WTC11 (cell line): ENCODE measurements around the gene PHF12. TPM values are rescaled to one million over a fixed set of nuclear protein-coding genes. Genes with fewer than 3 reads are reported as not detected.

Experiments used
- ATAC-seq: fragments of 200-7000 bp; cut with Tn5 transposase; 2 replicates; pipeline ENCODE4 v1.10.0; 2021; ENCODE audit warnings: mild to moderate bottlenecking, moderate library complexity
- CTCF ChIA-PET: fragments of 300-600 bp; sonication (Branson Sonifier 250); formaldehyde crosslinking; loops from one replicate; lab custom pipeline; 2021; ENCODE audit warnings: antibody characterized with exemption; lab: Charles Lee
- POLR2A ChIA-PET: fragments of 350-600 bp; sonication (Branson Sonifier 250); formaldehyde crosslinking; loops from one replicate; lab custom pipeline; 2021; ENCODE audit warnings: antibody characterized with exemption; lab: Charles Lee
- DNase-seq: peaks from one replicate; pipeline ENCODE4 v3.0.0; 2021; ENCODE audit warnings: low spot score
- H3K27ac Mint-ChIP-seq: 2 replicates; pipeline ENCODE4 v1.8.0; 2021; ENCODE audit warnings: mixed read lengths
- H3K27me3 Mint-ChIP-seq: 2 replicates; pipeline ENCODE4 v1.8.0; 2021; ENCODE audit warnings: low read depth, mild to moderate bottlenecking, moderate library complexity, mixed read lengths
- H3K36me3 Mint-ChIP-seq: 2 replicates; pipeline ENCODE4 v1.8.0; 2021; ENCODE audit warnings: mixed read lengths
- H3K4me1 Mint-ChIP-seq: 2 replicates; pipeline ENCODE4 v1.8.0; 2022; ENCODE audit warnings: mixed read lengths
- H3K4me3 Mint-ChIP-seq: 2 replicates; pipeline ENCODE4 v1.8.0; 2021; ENCODE audit warnings: mild to moderate bottlenecking, moderate library complexity, mixed read lengths
- H3K9me3 Mint-ChIP-seq: 2 replicates; pipeline ENCODE4 v1.8.0; 2021; ENCODE audit warnings: mixed read lengths
- AFF4 ChIP-seq: sonication (generic); formaldehyde crosslinking; IDR thresholded peaks from 2 replicates; pipeline ENCODE4 v1.8.1; 2023; ENCODE audit warnings: mild to moderate bottlenecking, missing genetic modification reagents, borderline replicate concordance
- ATF2 ChIP-seq: sonication (generic); formaldehyde crosslinking; IDR thresholded peaks from 2 replicates; pipeline ENCODE4 v1.8.1; 2022; ENCODE audit warnings: low read depth, missing genetic modification reagents, borderline replicate concordance
- E2F4 ChIP-seq: sonication (generic); formaldehyde crosslinking; IDR thresholded peaks from 2 replicates; pipeline ENCODE4 v1.8.1; 2022; ENCODE audit warnings: low read depth, mild to moderate bottlenecking, moderate library complexity, missing genetic modification reagents, borderline replicate concordance
- ESRRA ChIP-seq: sonication (generic); formaldehyde crosslinking; IDR thresholded peaks from 2 replicates; pipeline ENCODE4 v1.8.1; 2022; ENCODE audit warnings: mild to moderate bottlenecking, missing genetic modification reagents, borderline replicate concordance
- FOXK1 ChIP-seq: sonication (generic); formaldehyde crosslinking; IDR thresholded peaks from 2 replicates; pipeline ENCODE4 v1.8.0; 2022; ENCODE audit warnings: mild to moderate bottlenecking, moderate library complexity, missing genetic modification reagents
- IRF1 ChIP-seq: sonication (generic); formaldehyde crosslinking; IDR thresholded peaks from 2 replicates; pipeline ENCODE4 v1.8.0; 2023; ENCODE audit warnings: missing genetic modification reagents
- MLX ChIP-seq: sonication (generic); formaldehyde crosslinking; IDR thresholded peaks from 2 replicates; pipeline ENCODE4 v1.8.1; 2023; ENCODE audit warnings: mild to moderate bottlenecking, missing genetic modification reagents, moderate library complexity
- MXD4 ChIP-seq: fragments of 250-450 bp; sonication (Bioruptor Pico); IDR thresholded peaks from 2 replicates; pipeline ENCODE4 v1.8.0; 2021; ENCODE audit warnings: mild to moderate bottlenecking, moderate library complexity, borderline replicate concordance
- NFYB ChIP-seq: sonication (generic); formaldehyde crosslinking; conservative IDR thresholded peaks from 2 replicates; pipeline ENCODE4 v1.8.0; 2022; ENCODE audit warnings: low read depth, missing genetic modification reagents
- NR1H2 ChIP-seq: sonication (generic); formaldehyde crosslinking; IDR thresholded peaks from 2 replicates; pipeline ENCODE4 v1.9.0; 2021; ENCODE audit warnings: mild to moderate bottlenecking, moderate library complexity, missing genetic modification reagents
- PRDM15 ChIP-seq: sonication (generic); formaldehyde crosslinking; IDR thresholded peaks from 2 replicates; pipeline ENCODE4 v1.8.0; 2022; ENCODE audit warnings: missing genetic modification reagents
- PREB ChIP-seq: sonication (generic); formaldehyde crosslinking; IDR thresholded peaks from 2 replicates; pipeline ENCODE4 v1.8.1; 2022; ENCODE audit warnings: mild to moderate bottlenecking, missing genetic modification reagents, moderate library complexity, borderline replicate concordance
- RELA ChIP-seq: sonication (generic); formaldehyde crosslinking; IDR thresholded peaks from 2 replicates; pipeline ENCODE4 v1.8.1; 2022; ENCODE audit warnings: missing genetic modification reagents, mild to moderate bottlenecking, borderline replicate concordance
- SP1 ChIP-seq: sonication (generic); formaldehyde crosslinking; conservative IDR thresholded peaks from 2 replicates; pipeline ENCODE4 v1.8.1; 2022; ENCODE audit warnings: missing genetic modification reagents
- TP53 ChIP-seq: sonication (generic); formaldehyde crosslinking; IDR thresholded peaks from 2 replicates; pipeline ENCODE4 v1.8.1; 2023; ENCODE audit warnings: mild to moderate bottlenecking, missing genetic modification reagents
- USF1 ChIP-seq: sonication (generic); formaldehyde crosslinking; IDR thresholded peaks from 2 replicates; pipeline ENCODE4 v1.8.0; 2022; ENCODE audit warnings: mild to moderate bottlenecking, missing genetic modification reagents
- ZNF423 ChIP-seq: fragments of 250-450 bp; sonication (Bioruptor Pico); IDR thresholded peaks from 2 replicates; pipeline ENCODE4 v2.1.2; 2022; ENCODE audit warnings: mild to moderate bottlenecking, moderate library complexity
- ZSCAN18 ChIP-seq: fragments of 250-450 bp; sonication (Bioruptor Pico); IDR thresholded peaks from 2 replicates; pipeline ENCODE4 v2.1.2; 2022; ENCODE audit warnings: mild to moderate bottlenecking, moderate library complexity
- total RNA-seq: library from RNA; stranded (reverse); gene quantifications from 3 replicates; pipeline ENCODE4 v1.2.3, GENCODE V29; 2021

PHF12 gene
- total RNA-seq, 1 experiment from 2014 or later, result 69.8 TPM

GRCh38 chr17:28928061-28928460 is 23.3 kb downstream of the PHF12 start:
- ATAC-seq, result no peak
- H3K4me1 Mint-ChIP-seq, result 0 out of 2 replicates have a peak, but pooled peaks cover 4% of the 10 kb centered on the region
- CTCF ChIA-PET, result interaction anchor here (1.6 kb wide), 1 partner anchor 12 kb away, joined by 6 read pairs; no protein-coding TSS in a partner anchor
- peaks cover 43% of the 10 kb centered on the region for H3K36me3 Mint-ChIP-seq
- POLR2A ChIA-PET, result interaction anchor here (0.5 kb wide), 1 partner anchor 35 kb away, joined by 4 read pairs; no protein-coding TSS in a partner anchor
- no peaks in the 10 kb centered on the region for H3K9me3 Mint-ChIP-seq
- TF ChIP-seq PRDM15 (CRISPR knock-in tag), result no peak
- TF ChIP-seq ATF2 (CRISPR knock-in tag), result no peak
- TF ChIP-seq TP53 (CRISPR knock-in tag), result no peak
- no peak for TF ChIP-seq E2F4 (CRISPR knock-in tag)
- TF ChIP-seq IRF1, result no peak
- no peak for TF ChIP-seq ESRRA
- TF ChIP-seq MXD4 (CRISPR knock-in tag), result no peak
- no peak for TF ChIP-seq AFF4 (CRISPR knock-in tag)
- no peak for TF ChIP-seq ZNF423 (CRISPR knock-in tag)
- TF ChIP-seq, all 79 proteins: peak for 0
- Mint-ChIP-seq H3K27me3 (no peaks in the 10 kb centered on the region), H3K4me3 (no peak overlapping the region), H3K27ac (peak overlapping the region; percentile 57; the same call in 1 of the 2 replicates)
- no peak for DNase-seq

GRCh38 chr17:28926786-28927185 is 24.5 kb downstream of the PHF12 start:
- peaks cover 52% of the 10 kb centered on the region for H3K36me3 Mint-ChIP-seq
- H3K4me1 Mint-ChIP-seq, result 0 out of 2 replicates have a peak, but pooled peaks cover 4% of the 10 kb centered on the region
- no peak overlapping the region for H3K4me3 Mint-ChIP-seq
- DNase-seq (no peak), ATAC-seq (no peak)
- CTCF ChIA-PET, result interaction anchor here (1.0 to 2.1 kb wide), 4 partner anchors 11 to 27 kb away, joined by 4 to 8 read pairs (median 6); partner anchors contain the start of gene DHRS13
- POLR2A ChIA-PET, result no interaction called here
- no peaks in the 10 kb centered on the region for H3K9me3 Mint-ChIP-seq
- 0 out of 2 replicates have a peak overlapping the region, but pooled peaks have one; percentile 15 for H3K27ac Mint-ChIP-seq
- H3K27me3 Mint-ChIP-seq, result no peaks in the 10 kb centered on the region
- TF ChIP-seq USF1 (no peak), NFYB (CRISPR knock-in tag) (no peak), SP1 (CRISPR knock-in tag) (no peak), NR1H2 (CRISPR knock-in tag) (no peak), ZSCAN18 (CRISPR knock-in tag) (no peak), FOXK1 (CRISPR knock-in tag) (no peak), PREB (CRISPR knock-in tag) (no peak), MLX (no peak), RELA (CRISPR knock-in tag) (no peak)
